Tracheal epithelial cell (primary cell): ENCODE results near the gene PALM. TPM values are rescaled to one million over a fixed set of nuclear protein-coding genes. Genes with fewer than 3 reads are reported as not detected.

Experiments used
- total RNA-seq: library from RNA; depleted of rRNA; stranded (reverse); fragments of >200 nt; gene quantifications from 2 replicates; pipeline ENCODE4 v1.2.1, GENCODE V29; 2014

Gene PALM
- under 0.01 and 1.2 TPM in 2 replicates for total RNA-seq

DNA sequence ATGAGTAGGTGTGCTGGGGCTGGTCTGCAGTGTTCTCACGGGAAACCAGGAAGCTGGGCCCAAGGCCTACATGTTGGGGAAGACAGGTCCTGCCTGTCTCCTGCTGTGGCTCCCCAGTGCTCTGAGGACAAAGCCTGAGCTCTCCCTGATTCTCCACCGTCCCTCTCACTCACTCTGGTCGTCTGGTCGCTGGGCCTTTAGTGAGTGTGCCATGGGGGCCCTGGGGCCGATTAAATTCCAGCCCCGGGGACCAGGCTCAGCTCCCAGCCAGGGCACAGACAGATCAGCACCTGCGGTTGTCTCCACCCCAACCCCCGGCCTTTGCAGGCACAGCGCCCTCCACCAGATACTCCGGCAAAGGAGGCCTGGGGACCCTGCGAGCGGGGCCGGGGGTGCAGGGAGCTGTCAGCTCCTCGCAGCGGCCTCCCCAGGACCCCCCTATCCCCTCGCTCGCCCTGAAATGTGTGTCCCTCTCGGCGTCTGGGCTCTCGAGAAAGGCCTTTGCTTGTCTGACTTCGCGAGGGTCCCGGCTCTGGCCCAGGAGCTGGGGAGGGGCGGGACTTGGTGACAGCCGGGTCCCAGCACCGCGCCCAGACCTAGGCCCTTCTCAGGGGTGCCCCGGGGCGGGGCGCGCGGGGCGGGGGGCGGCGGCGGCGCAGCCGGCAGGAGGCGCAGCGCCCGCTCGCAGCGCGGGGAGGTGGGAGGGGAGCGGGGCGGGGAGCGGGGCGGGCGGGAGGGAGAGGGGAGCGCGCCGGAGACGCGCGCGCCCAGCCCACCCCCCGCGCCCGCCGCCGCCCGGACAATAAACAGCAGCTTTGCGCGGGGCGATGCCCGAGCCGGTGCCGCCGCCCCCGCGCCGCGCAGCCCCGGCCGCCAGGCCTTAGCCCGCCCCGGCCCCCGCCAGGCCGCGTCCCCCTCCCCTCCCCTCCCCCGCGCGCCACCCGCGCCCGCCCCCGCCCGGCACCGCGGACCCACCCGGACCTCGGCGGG is at the start of gene PALM:
Gene PALM (plus strand): TSS at position 782 of the 990 bp plus-strand sequence. CDS start 212 bp downstream, outside the sequence.

GRCh38 chr19:662962-663681 is 45.6 kb upstream of the PALM start, which contains the start of gene RNF126:
TSS of gene RNF126 (minus strand) at chr19:663214. CDS start at chr19:663121, 93 bp downstream.

DNA sequence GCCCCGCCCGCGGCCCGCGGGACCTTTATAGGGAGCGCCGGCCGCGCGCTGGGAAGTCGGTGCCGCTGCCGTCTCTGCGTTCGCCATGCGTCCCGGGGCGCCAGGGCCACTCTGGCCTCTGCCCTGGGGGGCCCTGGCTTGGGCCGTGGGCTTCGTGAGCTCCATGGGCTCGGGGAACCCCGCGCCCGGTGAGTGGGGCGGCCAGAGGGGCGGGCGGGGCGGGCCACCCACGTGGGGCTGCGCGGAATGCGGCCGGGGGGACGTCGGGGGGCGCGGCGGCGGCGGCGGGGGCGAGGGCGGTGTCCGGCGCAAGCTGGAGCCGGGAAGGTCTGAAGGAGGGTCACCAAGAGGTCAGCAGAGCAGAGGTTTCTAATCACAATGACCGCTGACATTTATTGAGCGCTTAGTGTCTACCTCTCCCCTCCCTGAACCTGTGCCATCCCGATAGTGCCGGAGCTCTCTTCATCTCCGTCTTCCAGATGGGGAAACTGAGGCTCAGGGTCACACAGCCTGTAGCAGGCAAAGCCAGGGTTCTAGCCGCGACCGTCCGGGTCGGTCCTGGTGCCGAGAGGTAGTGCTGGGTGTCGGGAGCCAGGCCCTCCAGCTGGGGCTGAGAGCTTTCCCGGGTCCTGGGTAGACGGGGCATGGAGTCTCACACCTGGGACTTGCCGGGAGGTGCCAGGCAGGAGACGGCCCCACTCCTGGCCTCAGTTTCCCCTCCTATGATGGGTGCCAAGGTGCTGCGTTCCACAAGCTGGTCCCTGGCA is 32.2 kb upstream of the PALM start, which contains the start of gene FSTL3:
Gene FSTL3 (plus strand): TSS at position 54 of the 767 bp plus-strand sequence. CDS start 32 bp downstream, at position 86.

GRCh38 chr19:695352-695949 is 13.3 kb upstream of the PALM start, which contains the start of gene PRSS57:
TSS of gene PRSS57 (minus strand) at chr19:695452. CDS start at chr19:695430, 22 bp downstream.

DNA sequence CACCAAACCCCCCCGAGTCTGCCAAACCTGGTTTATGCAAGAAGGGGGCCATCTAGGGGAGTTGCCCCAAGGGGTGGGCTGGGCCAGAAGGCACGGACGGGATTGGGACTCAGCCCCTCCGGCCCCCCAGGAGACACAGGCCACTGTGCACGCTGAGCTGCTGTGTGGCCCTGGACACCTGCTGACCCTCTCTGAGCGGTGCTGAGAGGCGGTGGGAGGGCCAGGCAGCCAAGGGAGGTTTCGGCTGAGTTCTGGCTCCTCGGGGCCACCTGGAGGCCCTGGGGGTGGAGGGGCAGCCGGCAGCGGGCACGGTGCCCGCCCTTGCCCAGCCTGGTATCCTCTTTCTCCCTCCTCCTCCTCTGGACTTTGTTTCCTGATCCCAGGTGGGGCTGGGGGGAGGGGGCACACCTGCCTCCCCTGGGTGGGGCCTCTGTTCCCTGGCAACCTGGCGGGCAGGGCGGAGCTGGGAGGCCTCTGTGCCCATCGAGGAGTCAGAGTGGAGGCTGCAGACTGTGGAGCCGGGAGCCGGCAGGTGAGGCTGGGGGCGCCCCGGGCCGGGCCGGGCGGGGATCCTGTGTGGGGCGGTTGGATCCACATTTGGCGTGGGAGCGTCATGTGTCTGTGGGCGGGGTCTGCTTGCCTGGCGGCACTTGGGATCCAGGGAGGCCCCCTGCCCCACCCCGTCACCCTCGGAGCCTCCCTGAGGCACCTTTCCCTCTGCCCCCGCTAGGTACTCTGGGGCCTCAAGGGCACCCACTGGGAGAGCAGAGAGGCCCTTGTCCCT is 42.1 kb downstream of the PALM start, which contains the start of gene MISP:
Gene MISP (plus strand): TSS at position 473 of the 784 bp plus-strand sequence. CDS start 5,835 bp downstream, outside the sequence.

DNA sequence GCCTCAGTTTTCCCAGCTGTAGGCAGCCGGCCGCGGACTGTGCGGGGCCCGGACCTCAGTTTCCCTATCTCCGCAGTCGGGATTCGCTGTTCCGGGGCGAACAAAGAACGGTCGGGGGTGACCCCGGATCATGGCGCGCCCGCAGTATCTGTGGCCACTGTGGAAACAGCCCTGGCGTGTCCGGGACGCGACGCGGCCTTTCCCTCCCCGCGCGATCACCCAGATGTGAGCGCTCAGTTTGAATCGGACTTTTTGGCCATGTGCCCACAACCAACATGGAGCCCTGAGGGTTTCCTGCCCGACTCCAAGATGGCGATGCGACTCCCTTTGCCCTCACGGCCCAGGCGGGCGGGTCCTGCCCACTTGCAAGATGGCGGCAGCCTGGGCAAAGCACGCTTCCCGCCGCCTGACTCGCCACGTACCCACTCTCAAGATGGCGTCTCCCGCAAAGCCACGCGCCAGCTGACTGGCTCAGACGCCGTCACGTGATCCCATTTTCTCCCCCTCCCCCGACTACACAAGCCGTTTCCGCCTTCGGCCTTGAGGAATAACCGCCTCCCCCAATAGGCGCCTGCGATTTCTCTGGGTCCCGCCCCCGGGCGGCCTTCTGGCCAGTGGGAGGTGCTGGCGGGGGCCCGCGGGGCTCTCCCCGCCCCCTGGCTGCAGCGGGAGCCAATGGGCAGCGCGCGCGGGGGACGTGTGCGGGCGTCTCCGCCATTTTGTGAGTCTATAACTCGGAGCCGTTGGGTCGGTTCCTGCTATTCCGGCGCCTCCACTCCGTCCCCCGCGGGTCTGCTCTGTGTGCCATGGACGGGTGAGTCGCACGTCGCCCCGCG is 88.2 kb downstream of the PALM start, which contains the start of gene PTBP1:
Gene PTBP1 (plus strand): TSS at position 761 of the 836 bp plus-strand sequence. CDS start 46 bp downstream, at position 807.

Other genes with a start within 250 kb of the PALM start
- 0.85 and 2.4 TPM in 2 replicates for gene SHC2, start 247.9 kb upstream of the PALM start, total RNA-seq
- under 0.01 and 0.43 TPM in 2 replicates for gene MADCAM1, start 212.4 kb upstream of the PALM start, total RNA-seq
- gene TPGS1, start 201.4 kb upstream of the PALM start, total RNA-seq, result 19.8 and 40.7 TPM in 2 replicates
- gene CDC34, start 177.2 kb upstream of the PALM start, total RNA-seq, result 111 and 129 TPM in 2 replicates
- gene GZMM, start 164.9 kb upstream of the PALM start, total RNA-seq, result not detected in 2 replicates
- gene BSG, start 136.3 kb upstream of the PALM start, total RNA-seq, result 447 and 481 TPM in 2 replicates
- gene HCN2, start 119.1 kb upstream of the PALM start, total RNA-seq, result 0.21 and 0.24 TPM in 2 replicates
- gene POLRMT, start 75.4 kb upstream of the PALM start, total RNA-seq, result 34.5 and 37.7 TPM in 2 replicates
- gene FGF22, start 69.1 kb upstream of the PALM start, total RNA-seq, result not detected in 2 replicates
- 50.8 and 79.9 TPM in 2 replicates for gene RNF126, start 45.7 kb upstream of the PALM start, total RNA-seq
- 263 and 426 TPM in 2 replicates for gene FSTL3, start 32.5 kb upstream of the PALM start, total RNA-seq
- not detected in 2 replicates for gene PRSS57, start 13.5 kb upstream of the PALM start, total RNA-seq
- 76.4 and 100 TPM in 2 replicates for gene MISP, start 42.2 kb downstream of the PALM start, total RNA-seq
- 94.7 and 108 TPM in 2 replicates for gene PTBP1, start 88.5 kb downstream of the PALM start, total RNA-seq
- gene PLPPR3, start 113.0 kb downstream of the PALM start, total RNA-seq, result 0.48 TPM in 1 of 2 replicates, not detected in the other
- gene AZU1, start 118.9 kb downstream of the PALM start, total RNA-seq, result 0.24 TPM in 1 of 2 replicates, not detected in the other
- gene PRTN3, start 132.1 kb downstream of the PALM start, total RNA-seq, result not detected in 2 replicates
- not detected in 2 replicates for gene ELANE, start 143.4 kb downstream of the PALM start, total RNA-seq
- gene CFD, start 150.7 kb downstream of the PALM start, total RNA-seq, result 8.5 and 8.9 TPM in 2 replicates
- 15.1 and 18.6 TPM in 2 replicates for gene MED16, start 184.3 kb downstream of the PALM start, total RNA-seq
- not detected in 2 replicates for gene RNU6-9, start 184.5 kb downstream of the PALM start, total RNA-seq
- gene R3HDM4, start 204.3 kb downstream of the PALM start, total RNA-seq, result 45.4 and 52.8 TPM in 2 replicates
- 0.43 TPM in 1 of 2 replicates, not detected in the other for gene KISS1R, start 208.4 kb downstream of the PALM start, total RNA-seq
- 19.2 and 21.4 TPM in 2 replicates for gene ARID3A, start 217.1 kb downstream of the PALM start, total RNA-seq